ENCODE measurements around the gene ABCC12. TPM values are rescaled to one million over a fixed set of nuclear protein-coding genes. Genes with fewer than 3 reads are reported as not detected.

Gene ABCC12
- total RNA-seq, 2 donors from 2014 or later = not detected

GRCh38 chr16:48118841-48119240 is 37.0 kb downstream of the ABCC12 start:
- Mint-ChIP-seq H3K27ac (no peak overlapping the region), H3K4me3 (no peak overlapping the region), H3K27me3 (peaks cover 23% of the 10 kb centered on the region), H3K36me3 (ENCODE audit: low read depth) (no peaks in the 10 kb centered on the region), H3K4me1 (peaks cover 3% of the 10 kb centered on the region)
- no peak for DNase-seq
- H3K9me3 ChIP-seq (ENCODE audit: control insufficient read depth, low read length, poor library complexity, severe bottlenecking) = no peaks in the 10 kb centered on the region
- no peak for ATAC-seq

GRCh38 chr16:48117217-48118105 is 38.3 kb downstream of the ABCC12 start:
- no peak overlapping the region for H3K4me3 Mint-ChIP-seq
- H3K27me3 Mint-ChIP-seq = peaks cover 23% of the 10 kb centered on the region
- no peaks in the 10 kb centered on the region for H3K9me3 ChIP-seq (ENCODE audit: control insufficient read depth, low read length, poor library complexity, severe bottlenecking)
- H3K4me1 Mint-ChIP-seq = peaks cover 3% of the 10 kb centered on the region
- ATAC-seq = peak; percentile 67
- no peak overlapping the region for H3K27ac Mint-ChIP-seq
- H3K36me3 Mint-ChIP-seq (ENCODE audit: low read depth) = no peaks in the 10 kb centered on the region
- peak; percentile 22 to 43 (median 31) for DNase-seq

- Mint-ChIP-seq H3K4me3 (no peak overlapping the region), H3K27ac (no peak overlapping the region), H3K4me1 (peaks cover 3% of the 10 kb centered on the region), H3K36me3 (ENCODE audit: low read depth) (no peaks in the 10 kb centered on the region), H3K27me3 (peaks cover 27% of the 10 kb centered on the region)
- DNase-seq (no peak), ATAC-seq (no peak)
- H3K9me3 ChIP-seq (ENCODE audit: control insufficient read depth, low read length, poor library complexity, severe bottlenecking) = no peaks in the 10 kb centered on the region
Observed at GRCh38 chr16:48115299-48115698, 40.5 kb downstream of the ABCC12 start.

GRCh38 chr16:48114410-48114809 is 41.4 kb downstream of the ABCC12 start:
- peaks cover 36% of the 10 kb centered on the region for H3K27me3 Mint-ChIP-seq

GRCh38 chr16:48113471-48113870 is 42.3 kb downstream of the ABCC12 start:
- Mint-ChIP-seq H3K36me3 (ENCODE audit: low read depth) (no peaks in the 10 kb centered on the region), H3K27ac (no peak overlapping the region), H3K27me3 (peaks cover 32% of the 10 kb centered on the region), H3K4me1 (no peaks in the 10 kb centered on the region), H3K4me3 (no peak overlapping the region)
- ATAC-seq = no peak
- DNase-seq = no peak
- no peaks in the 10 kb centered on the region for H3K9me3 ChIP-seq (ENCODE audit: control insufficient read depth, low read length, poor library complexity, severe bottlenecking)

More at GRCh38 chr16:48114410-48114809, 41.4 kb downstream of the ABCC12 start:
- peaks cover 3% of the 10 kb centered on the region for H3K4me1 Mint-ChIP-seq
- no peak overlapping the region for H3K27ac Mint-ChIP-seq
- ATAC-seq (no peak), DNase-seq (no peak)
- no peak overlapping the region for H3K4me3 Mint-ChIP-seq
- H3K36me3 Mint-ChIP-seq (ENCODE audit: low read depth) = no peaks in the 10 kb centered on the region
- H3K9me3 ChIP-seq (ENCODE audit: control insufficient read depth, low read length, poor library complexity, severe bottlenecking) = no peaks in the 10 kb centered on the region

GRCh38 chr16:48113001-48113400 is 42.8 kb downstream of the ABCC12 start:
- H3K9me3 ChIP-seq (ENCODE audit: control insufficient read depth, low read length, poor library complexity, severe bottlenecking) = no peaks in the 10 kb centered on the region
- no peaks in the 10 kb centered on the region for H3K36me3 Mint-ChIP-seq (ENCODE audit: low read depth)
- no peak overlapping the region for H3K4me3 Mint-ChIP-seq
- no peaks in the 10 kb centered on the region for H3K4me1 Mint-ChIP-seq
- no peak overlapping the region for H3K27ac Mint-ChIP-seq
- no peak for DNase-seq
- H3K27me3 Mint-ChIP-seq = peaks cover 32% of the 10 kb centered on the region
- ATAC-seq = no peak

GRCh38 chr16:48112600-48112999 is 43.2 kb downstream of the ABCC12 start:
- H3K27me3 Mint-ChIP-seq = peaks cover 33% of the 10 kb centered on the region
- no peak overlapping the region for H3K27ac Mint-ChIP-seq
- H3K4me1 Mint-ChIP-seq = no peaks in the 10 kb centered on the region
- H3K9me3 ChIP-seq (ENCODE audit: control insufficient read depth, low read length, poor library complexity, severe bottlenecking) = no peaks in the 10 kb centered on the region
- H3K36me3 Mint-ChIP-seq (ENCODE audit: low read depth) = no peaks in the 10 kb centered on the region
- DNase-seq (no peak), ATAC-seq (no peak)
- H3K4me3 Mint-ChIP-seq = no peak overlapping the region

- ATAC-seq (no peak), DNase-seq (no peak)
- H3K9me3 ChIP-seq (ENCODE audit: control insufficient read depth, low read length, poor library complexity, severe bottlenecking) = no peaks in the 10 kb centered on the region
- Mint-ChIP-seq H3K36me3 (ENCODE audit: low read depth) (no peaks in the 10 kb centered on the region), H3K27me3 (peaks cover 37% of the 10 kb centered on the region), H3K4me3 (no peak overlapping the region), H3K27ac (no peak overlapping the region), H3K4me1 (no peaks in the 10 kb centered on the region)
Observed at GRCh38 chr16:48110982-48111381, 44.8 kb downstream of the ABCC12 start.

- DNase-seq (no peak), ATAC-seq (no peak)
- Mint-ChIP-seq H3K36me3 (ENCODE audit: low read depth) (no peaks in the 10 kb centered on the region), H3K4me3 (no peak overlapping the region), H3K27ac (no peak overlapping the region), H3K27me3 (peaks cover 40% of the 10 kb centered on the region), H3K4me1 (no peaks in the 10 kb centered on the region)
- no peaks in the 10 kb centered on the region for H3K9me3 ChIP-seq (ENCODE audit: control insufficient read depth, low read length, poor library complexity, severe bottlenecking)
Observed at GRCh38 chr16:48110000-48110399, 45.8 kb downstream of the ABCC12 start.

GRCh38 chr16:48109475-48109874 is 46.3 kb downstream of the ABCC12 start:
- Mint-ChIP-seq H3K27me3 (peaks cover 42% of the 10 kb centered on the region), H3K4me3 (no peak overlapping the region), H3K27ac (no peak overlapping the region), H3K4me1 (no peaks in the 10 kb centered on the region), H3K36me3 (ENCODE audit: low read depth) (no peaks in the 10 kb centered on the region)
- no peaks in the 10 kb centered on the region for H3K9me3 ChIP-seq (ENCODE audit: control insufficient read depth, low read length, poor library complexity, severe bottlenecking)
- ATAC-seq = no peak
- no peak for DNase-seq

GRCh38 chr16:48106446-48106845 is 49.3 kb downstream of the ABCC12 start:
- Mint-ChIP-seq H3K4me1 (peaks cover 6% of the 10 kb centered on the region), H3K4me3 (no peak overlapping the region), H3K27ac (no peak overlapping the region), H3K27me3 (peaks cover 61% of the 10 kb centered on the region), H3K36me3 (ENCODE audit: low read depth) (peaks cover 5% of the 10 kb centered on the region)
- ATAC-seq (no peak), DNase-seq (no peak)
- no peaks in the 10 kb centered on the region for H3K9me3 ChIP-seq (ENCODE audit: control insufficient read depth, low read length, poor library complexity, severe bottlenecking)

Data from T-helper 17 cell (primary cell).